Kidney (tissue), 14 donors: ENCODE measurements around the gene SCFD2. TPM values are rescaled to one million over a fixed set of nuclear protein-coding genes. Genes with fewer than 3 reads are reported as not detected.

Source experiments
- DNase-seq, 5 donors: peaks; one replicate each; pipeline ENCODE4 v3.0.0-alpha.2; 2013 to 2020
- FAIRE-seq: peaks from 2 replicates; lab custom pipeline; 2012; peaks lifted over from hg19 to GRCh38; lab: Jason Lieb, UNC
- H3K27ac ChIP-seq, 2 donors: one replicate each; pipeline ENCODE4 v1.7.0; 2013; ENCODE audit warnings: low read depth in 2 of 2, low read length in 2 of 2, inconsistent platforms in 1 of 2
- H3K27me3 ChIP-seq: one replicate; pipeline ENCODE4 v1.7.1; 2013; ENCODE audit warnings: low read length, inconsistent platforms; ENCODE audit not compliant: control insufficient read depth, insufficient read depth
- H3K36me3 ChIP-seq, 3 donors: one replicate each; pipeline versions ENCODE4 v1.7.0 to v1.7.1; 2013; ENCODE audit warnings: low read length in 3 of 3, control low read depth in 1 of 3, inconsistent platforms in 1 of 3; ENCODE audit not compliant: insufficient read depth in 3 of 3, control insufficient read depth in 2 of 3
- H3K4me1 ChIP-seq, 3 donors: one replicate each; pipeline versions ENCODE4 v1.7.0 to v1.7.1; 2013; ENCODE audit warnings: low read length in 3 of 3, inconsistent platforms in 1 of 3, low read depth in 1 of 3; ENCODE audit not compliant: control insufficient read depth in 2 of 3, insufficient read depth in 2 of 3
- H3K4me3 ChIP-seq, 3 donors: one replicate each; pipeline versions ENCODE4 v1.7.0 to v1.8.1; 2013; ENCODE audit warnings: low read length in 3 of 3, control low read depth in 1 of 3, inconsistent platforms in 1 of 3
- H3K9ac ChIP-seq, 3 donors: one replicate each; pipeline versions ENCODE4 v1.7.0 to v1.7.1; 2013; ENCODE audit warnings: low read length in 3 of 3, control low read depth in 1 of 3, inconsistent platforms in 1 of 3
- H3K9me3 ChIP-seq, 3 donors: one replicate each; pipeline versions ENCODE4 v1.7.0 to v1.7.1; 2013; ENCODE audit warnings: low read length in 3 of 3, control low read depth in 1 of 3, inconsistent platforms in 1 of 3; ENCODE audit not compliant: control insufficient read depth in 2 of 3, insufficient read depth in 1 of 3
- CTCF ChIP-seq: IDR thresholded peaks from 3 replicates; pipeline ENCODE4 v1.5.1; 2012; ENCODE audit warnings: mild to moderate bottlenecking, moderate library complexity, borderline replicate concordance; ENCODE audit not compliant: insufficient read depth; ENCODE audit errors: extremely low read depth
- intact Hi-C: fragments of 100-400 bp; cut with DNase I; formaldehyde crosslinking; loops from one replicate; pipeline ENCODE4 v1.11.1; 2022
- polyA plus RNA-seq: library from polyadenylated mRNA; stranded (reverse); fragments of 350-450 nt; fragmentation: Illumina TruSeq; extraction: RNeasy Lipid Tissue Mini Kit (QIAGEN cat#74804); gene quantifications from one replicate; pipeline ENCODE4 v1.2.3, GENCODE V29; 2014; ENCODE audit warnings: low read depth, low replicate concordance; ENCODE audit not compliant: insufficient read depth
- total RNA-seq: library from RNA; stranded (reverse); fragmentation: NEBNext Ultra II Directional; extraction: Animal tissue kit (Norgen Biotek cat#: 25700); gene quantifications from one replicate; pipeline ENCODE4 v1.2.1, GENCODE V29; 2021
- donor health status: control.
- donor health status: control.
- donor health status: control.
- donor health status: control.
- donor health status: control.
- donor health status: DM: yes; HTN: yes; CAD: no.
- donor health status: Normal renal cell carcinoma (clear cell type).

The SCFD2 gene
- total and polyA plus RNA-seq, 2 donors from 2014 or later, result 6.1 to 20.8 TPM

DNA sequence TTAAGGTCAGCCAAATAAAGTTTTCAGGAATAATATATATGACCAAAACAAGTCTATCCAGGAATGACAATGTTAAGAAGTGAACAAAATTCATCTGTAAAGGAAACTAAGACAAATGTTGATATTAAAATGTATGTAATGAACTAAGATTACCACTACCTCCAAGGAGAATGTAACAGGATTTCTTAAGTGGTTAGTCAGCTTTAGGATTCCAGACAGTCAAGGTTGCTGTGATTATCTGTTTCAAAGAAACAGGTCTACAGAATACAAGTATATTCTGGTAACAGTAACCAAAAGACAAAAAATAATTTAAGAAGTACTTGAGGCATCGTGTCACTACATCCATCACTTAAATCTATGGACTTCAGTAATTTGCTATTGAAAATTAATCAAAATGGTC is 172.8 kb downstream of the SCFD2 start:
- Histone ChIP-seq H3K9ac (no peak overlapping the region), H3K9me3 (no peaks in the 10 kb centered on the region), H3K27me3 (no peaks in the 10 kb centered on the region), H3K4me1 (peaks cover under 1 to 3% (median 2%) of the 10 kb centered on the region in 3 donors), H3K27ac (no peak overlapping the region), H3K36me3 (no peaks in the 10 kb centered on the region), H3K4me3 (no peak overlapping the region)
- no peak for FAIRE-seq
- no peak for DNase-seq
- TF ChIP-seq CTCF, result no peak
- intact Hi-C loops, result loop anchor here (10.0 kb wide), 1 partner anchor 1022 kb away; no protein-coding TSS in a partner anchor

GRCh38 chr4:53192496-53192895 is 173.4 kb downstream of the SCFD2 start:
- intact Hi-C loops, result loop anchor here (10.0 kb wide), 1 partner anchor 1022 kb away; no protein-coding TSS in a partner anchor
- no peak for TF ChIP-seq CTCF
- Histone ChIP-seq H3K36me3 (no peaks in the 10 kb centered on the region), H3K27me3 (no peaks in the 10 kb centered on the region), H3K9me3 (no peaks in the 10 kb centered on the region), H3K9ac (no peak overlapping the region), H3K27ac (no peak overlapping the region), H3K4me1 (peaks cover 2 to 4% (median 3%) of the 10 kb centered on the region in 3 donors), H3K4me3 (no peak overlapping the region)
- DNase-seq, result no peak
- FAIRE-seq, result no peak

DNA sequence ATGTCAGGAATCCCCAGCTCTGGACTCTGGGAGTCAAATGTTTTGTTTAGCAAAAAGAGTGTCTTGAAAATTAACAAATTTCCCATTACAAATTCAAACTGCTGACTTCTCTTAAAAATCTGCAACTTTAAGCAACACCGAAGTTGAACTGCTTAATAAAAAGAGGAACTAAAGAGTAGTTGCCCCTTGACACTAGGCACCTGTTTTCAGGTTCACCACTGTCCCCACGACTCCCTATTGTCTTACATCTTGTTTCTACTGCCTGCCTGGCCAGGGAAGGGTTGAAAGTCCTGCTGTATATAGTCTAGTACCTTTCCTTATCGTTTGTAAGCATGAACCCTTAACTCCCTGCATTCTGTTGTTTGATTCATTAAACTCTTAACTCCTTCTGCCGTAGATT is 173.9 kb downstream of the SCFD2 start:
- peaks cover 2 to 7% (median 3%) of the 10 kb centered on the region in 3 donors for H3K4me1 ChIP-seq
- no peak for DNase-seq
- FAIRE-seq, result no peak
- no peaks in the 10 kb centered on the region for H3K36me3 ChIP-seq
- no peak overlapping the region for H3K9ac ChIP-seq
- H3K27ac ChIP-seq, result no peak overlapping the region
- intact Hi-C loops, result loop anchor here (10.0 kb wide), 1 partner anchor 1023 kb away; no protein-coding TSS in a partner anchor
- no peak for TF ChIP-seq CTCF
- H3K4me3 ChIP-seq, result no peak overlapping the region
- H3K9me3 ChIP-seq, result no peaks in the 10 kb centered on the region
- no peaks in the 10 kb centered on the region for H3K27me3 ChIP-seq

GRCh38 chr4:53189011-53189410 is 176.8 kb downstream of the SCFD2 start:
- H3K36me3 ChIP-seq, result no peaks in the 10 kb centered on the region
- H3K9me3 ChIP-seq, result no peaks in the 10 kb centered on the region
- FAIRE-seq (no peak), DNase-seq (no peak)
- intact Hi-C loops, result no loop called here
- no peak overlapping the region for H3K27ac ChIP-seq
- no peak overlapping the region for H3K9ac ChIP-seq
- no peaks in the 10 kb centered on the region for H3K27me3 ChIP-seq
- TF ChIP-seq CTCF, result no peak
- peaks cover 3 to 7% (median 4%) of the 10 kb centered on the region in 3 donors for H3K4me1 ChIP-seq
- no peak overlapping the region for H3K4me3 ChIP-seq
